ENCODE measurements around the gene GREB1L. TPM values are rescaled to one million over a fixed set of nuclear protein-coding genes. Genes with fewer than 3 reads are reported as not detected.

GREB1L gene
- total and polyA plus RNA-seq, 9 of the 15 experiments (the other 6 are each of a cell fraction or from before 2014, with no cell fraction given), result 0.03 TPM; not detected in 8

GRCh38 chr18:21557607-21558253, 315.7 kb downstream of the GREB1L start (continued):
- TF ChIP-seq MGA (IDR thresholded peaks at IDR 0.05) (no peak), ZNF197 (CRISPR knock-in tag; IDR thresholded peaks at IDR 0.05; ENCODE audit: low read depth) (no peak), ZNF140 (CRISPR knock-in tag; IDR thresholded peaks at IDR 0.05) (no peak), ZNF76 (CRISPR knock-in tag; IDR thresholded peaks at IDR 0.05; ENCODE audit: borderline replicate concordance) (no peak), CAMTA2 (CRISPR knock-in tag; conservative IDR thresholded peaks at IDR 0.05) (no peak), TBP (optimal IDR thresholded peaks at IDR 0.05; ENCODE audit: low read depth, low read length) (no peak), ZNF165 (CRISPR knock-in tag; IDR thresholded peaks at IDR 0.05; ENCODE audit: borderline replicate concordance) (no peak), NR2C1 (IDR thresholded peaks at IDR 0.05) (no peak), NR2C1 (tag; IDR thresholded peaks at IDR 0.05) (no peak), HDAC6 (IDR thresholded peaks at IDR 0.05; ENCODE audit: low read depth, low read length) (no peak), RAD21 (CRISPR knock-in tag; conservative IDR thresholded peaks at IDR 0.05 in 1 of 2, IDR thresholded peaks at IDR 0.05 in 1 of 2) (no peak), NRF1 (conservative IDR thresholded peaks at IDR 0.05 in 1 of 2, IDR thresholded peaks at IDR 0.05 in 1 of 2) (peak; percentile 58 to 59), PHB2 (IDR thresholded peaks at IDR 0.05; ENCODE audit: low read depth) (no peak), COPS2 (conservative IDR thresholded peaks at IDR 0.05) (no peak), CBX1 (IDR thresholded peaks at IDR 0.05; ENCODE audit: low read depth) (no peak)
- TF ChIP-seq, protein P1, sequence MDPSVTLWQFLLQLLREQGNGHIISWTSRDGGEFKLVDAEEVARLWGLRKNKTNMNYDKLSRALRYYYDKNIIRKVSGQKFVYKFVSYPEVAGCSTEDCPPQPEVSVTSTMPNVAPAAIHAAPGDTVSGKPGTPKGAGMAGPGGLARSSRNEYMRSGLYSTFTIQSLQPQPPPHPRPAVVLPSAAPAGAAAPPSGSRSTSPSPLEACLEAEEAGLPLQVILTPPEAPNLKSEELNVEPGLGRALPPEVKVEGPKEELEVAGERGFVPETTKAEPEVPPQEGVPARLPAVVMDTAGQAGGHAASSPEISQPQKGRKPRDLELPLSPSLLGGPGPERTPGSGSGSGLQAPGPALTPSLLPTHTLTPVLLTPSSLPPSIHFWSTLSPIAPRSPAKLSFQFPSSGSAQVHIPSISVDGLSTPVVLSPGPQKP (CRISPR knock-in tag; IDR thresholded peaks at IDR 0.05), result no peak
